ENCODE measurements around the gene C10orf67.

DNA sequence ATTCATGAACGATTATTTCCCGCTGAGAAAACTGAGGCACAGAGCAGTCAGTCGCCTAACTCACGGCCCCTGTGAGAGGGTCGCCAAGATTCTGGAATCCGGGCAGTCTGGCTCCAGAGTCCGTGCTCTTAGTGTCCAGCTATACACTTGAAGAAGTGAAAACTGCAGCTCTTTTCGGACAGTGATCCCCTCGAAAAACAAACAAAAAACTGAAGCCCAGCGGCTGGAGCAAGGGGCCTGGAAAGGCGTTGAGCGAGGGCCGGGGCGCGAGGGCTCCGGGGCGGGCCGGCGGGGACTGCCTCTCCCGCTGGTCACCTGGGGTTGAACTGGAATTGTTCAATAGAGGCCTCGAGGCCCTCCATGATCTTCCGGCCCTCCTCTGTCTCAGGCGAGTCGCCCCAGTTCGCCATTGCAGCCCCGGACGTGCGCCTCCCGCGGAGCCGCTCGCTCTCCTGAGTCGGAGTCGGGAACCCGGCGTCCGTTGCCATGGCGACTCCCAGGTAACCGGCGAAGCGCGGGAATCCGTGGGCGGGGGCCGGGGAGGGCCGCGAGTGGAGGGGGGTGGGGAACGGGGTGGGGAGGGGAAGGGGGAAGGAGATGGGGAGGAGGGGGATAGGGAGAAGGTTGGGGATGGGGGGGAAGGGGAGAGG, 881 bp downstream of the C10orf67 start:
- TF ChIP-seq, protein P1, sequence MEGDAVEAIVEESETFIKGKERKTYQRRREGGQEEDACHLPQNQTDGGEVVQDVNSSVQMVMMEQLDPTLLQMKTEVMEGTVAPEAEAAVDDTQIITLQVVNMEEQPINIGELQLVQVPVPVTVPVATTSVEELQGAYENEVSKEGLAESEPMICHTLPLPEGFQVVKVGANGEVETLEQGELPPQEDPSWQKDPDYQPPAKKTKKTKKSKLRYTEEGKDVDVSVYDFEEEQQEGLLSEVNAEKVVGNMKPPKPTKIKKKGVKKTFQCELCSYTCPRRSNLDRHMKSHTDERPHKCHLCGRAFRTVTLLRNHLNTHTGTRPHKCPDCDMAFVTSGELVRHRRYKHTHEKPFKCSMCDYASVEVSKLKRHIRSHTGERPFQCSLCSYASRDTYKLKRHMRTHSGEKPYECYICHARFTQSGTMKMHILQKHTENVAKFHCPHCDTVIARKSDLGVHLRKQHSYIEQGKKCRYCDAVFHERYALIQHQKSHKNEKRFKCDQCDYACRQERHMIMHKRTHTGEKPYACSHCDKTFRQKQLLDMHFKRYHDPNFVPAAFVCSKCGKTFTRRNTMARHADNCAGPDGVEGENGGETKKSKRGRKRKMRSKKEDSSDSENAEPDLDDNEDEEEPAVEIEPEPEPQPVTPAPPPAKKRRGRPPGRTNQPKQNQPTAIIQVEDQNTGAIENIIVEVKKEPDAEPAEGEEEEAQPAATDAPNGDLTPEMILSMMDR (IDR thresholded peaks at IDR 0.05 in 4 of 5, conservative IDR thresholded peaks at IDR 0.05 in 1 of 5), result no peak
- no peak for TF ChIP-seq POLR2A (IDR thresholded peaks at IDR 0.05)
